WI38 (cell line): ENCODE results near the gene KRTAP1-3.

Source experiments
- H3K4me3 ChIP-seq: 2 replicates; pipeline ENCODE4 v1.5.1; 2011; ENCODE audit warnings: low read depth, mild to moderate bottlenecking, control low read depth, low read length
- CTCF ChIP-seq: IDR thresholded peaks from 2 replicates; pipeline ENCODE4 v1.5.1; 2012; ENCODE audit warnings: low read depth, mild to moderate bottlenecking, control low read depth, low read length

The KRTAP1-3 gene

GRCh38 chr17:40986920-40987319 lies 47.8 kb downstream of the KRTAP1-3 start:
- no peak for TF ChIP-seq CTCF
- H3K4me3 ChIP-seq: no peak overlapping the region

- H3K4me3 ChIP-seq: no peak within 1 kb of the TSS
- no peak for TF ChIP-seq CTCF
These were observed 50.4 kb downstream of the KRTAP1-3 start, which contains the start of gene KRT40 for GRCh38 chr17:40984226-40984625. Gene KRT40, minus strand, starts transcription at chr17:40984326. Its CDS starts 53 bp downstream, at chr17:40984273.
